Tibial artery (tissue), 4 donors: Measurements from ENCODE around the gene NCAM1.

Source experiments
- DNase-seq, 2 donors: peaks; one replicate each; pipeline ENCODE4 v3.0.0-alpha.2; 2019
- H3K27ac ChIP-seq, 2 donors: fragments of 200-600 bp; sonication (generic) in 1 of 2; 1 replicate in 1 of 2; 2 replicates in 1 of 2; pipeline ENCODE4 v1.5.1; 2018 to 2019; ENCODE audit warnings: mild to moderate bottlenecking in 1 of 2
- H3K27me3 ChIP-seq, 2 donors: fragments of 200-600 bp; sonication (generic) in 1 of 2; one replicate each; pipeline versions ENCODE4 v1.5.1 to v1.6.0; 2016 to 2019
- H3K36me3 ChIP-seq, 3 donors: fragments of 200-600 bp; sonication (generic) in 2 of 3; one replicate each; pipeline ENCODE4 v1.5.1; 2016 to 2019; ENCODE audit warnings: mild to moderate bottlenecking in 2 of 3
- H3K4me1 ChIP-seq, 4 donors: fragments of 200-600 bp; sonication (generic) in 2 of 4; 1 replicate in 3 of 4; 2 replicates in 1 of 4; pipeline ENCODE4 v1.5.1; 2016 to 2019
- H3K4me3 ChIP-seq, 2 donors: fragments of 200-600 bp; sonication (generic) in 1 of 2; 1 replicate in 1 of 2; 2 replicates in 1 of 2; pipeline ENCODE4 v1.5.1; 2018 to 2019; ENCODE audit warnings: mild to moderate bottlenecking in 2 of 2
- H3K9me3 ChIP-seq, 3 donors: fragments of 200-600 bp; sonication (generic) in 1 of 3; one replicate each; pipeline ENCODE4 v1.5.1; 2016 to 2019
- CTCF ChIP-seq, 2 experiments: fragments of 200-600 bp in 1 of 2; fragments of 450-650 bp in 1 of 2; IDR thresholded peaks; one replicate each; pipeline ENCODE4 v1.5.1; 2017 to 2019; ENCODE audit warnings: antibody characterized with exemption in 2 of 2, mild to moderate bottlenecking in 1 of 2, moderate library complexity in 1 of 2
- intact Hi-C: fragments of 100-400 bp; cut with DNase I; formaldehyde crosslinking; loops from one replicate; pipeline ENCODE4 v1.15.0; 2023; ENCODE audit warnings: low total_unique reads

The NCAM1 gene

GRCh38 chr11:113121746-113122145, 160.5 kb downstream of the NCAM1 start:
- Histone ChIP-seq H3K27ac (no peak overlapping the region), H3K27me3 (peaks cover 0 to 5% of the 10 kb centered on the region in 2 donors), H3K36me3 (no peaks in the 10 kb centered on the region), H3K4me3 (no peak overlapping the region), H3K9me3 (no peaks in the 10 kb centered on the region), H3K4me1 (peaks cover 0 to 11% (median 0%) of the 10 kb centered on the region in 4 donors)
- intact Hi-C loops, result no loop called here
- DNase-seq, result no peak
- no peak for TF ChIP-seq CTCF (IDR thresholded peaks at IDR 0.05)

- Histone ChIP-seq H3K27ac (no peak overlapping the region), H3K36me3 (no peaks in the 10 kb centered on the region), H3K27me3 (peaks cover 0 to 5% of the 10 kb centered on the region in 2 donors), H3K9me3 (no peaks in the 10 kb centered on the region), H3K4me3 (no peak overlapping the region), H3K4me1 (peaks cover 0 to 10% (median 0%) of the 10 kb centered on the region in 4 donors)
- TF ChIP-seq CTCF (IDR thresholded peaks at IDR 0.05), result no peak
- no peak for DNase-seq
- intact Hi-C loops, result no loop called here
Observed at GRCh38 chr11:113124006-113124405, 162.8 kb downstream of the NCAM1 start.

GRCh38 chr11:113124578-113124977, 163.4 kb downstream of the NCAM1 start:
- intact Hi-C loops, result no loop called here
- Histone ChIP-seq H3K9me3 (no peaks in the 10 kb centered on the region), H3K27ac (no peak overlapping the region), H3K36me3 (no peaks in the 10 kb centered on the region), H3K27me3 (peaks cover 0 to 5% of the 10 kb centered on the region in 2 donors), H3K4me3 (no peak overlapping the region), H3K4me1 (peaks cover 0 to 4% (median 0%) of the 10 kb centered on the region in 4 donors)
- no peak for DNase-seq
- no peak for TF ChIP-seq CTCF (IDR thresholded peaks at IDR 0.05)

- no peak overlapping the region for H3K27ac ChIP-seq
- no peak for TF ChIP-seq CTCF (IDR thresholded peaks at IDR 0.05)
- intact Hi-C loops, result no loop called here
- H3K36me3 ChIP-seq, result no peaks in the 10 kb centered on the region
- no peaks in the 10 kb centered on the region for H3K9me3 ChIP-seq
- H3K27me3 ChIP-seq, result no peaks in the 10 kb centered on the region
- H3K4me1 ChIP-seq, result no peaks in the 10 kb centered on the region
- no peak for DNase-seq
- H3K4me3 ChIP-seq, result no peak overlapping the region
Observed at GRCh38 chr11:113129261-113129992, 168.2 kb downstream of the NCAM1 start.

GRCh38 chr11:113131036-113131775, 170.0 kb downstream of the NCAM1 start:
- H3K36me3 ChIP-seq, result no peaks in the 10 kb centered on the region
- H3K9me3 ChIP-seq, result no peaks in the 10 kb centered on the region
- TF ChIP-seq CTCF (IDR thresholded peaks at IDR 0.05), result no peak
- no peak overlapping the region for H3K27ac ChIP-seq
- no peak for DNase-seq
- no peaks in the 10 kb centered on the region for H3K27me3 ChIP-seq
- H3K4me3 ChIP-seq, result no peak overlapping the region
- no peaks in the 10 kb centered on the region for H3K4me1 ChIP-seq
- intact Hi-C loops, result no loop called here
